Testis (tissue), 2 donors: ENCODE data around the gene POLR2C.

Experiments used
- POLR2A ChIP-seq: fragments of 450-650 bp; IDR thresholded peaks from one replicate; pipeline ENCODE4 v1.6.1; 2017; ENCODE audit warnings: antibody characterized with exemption, mild to moderate bottlenecking, moderate library complexity
- TF ChIP-seq, protein P1 (sequence below), 3 experiments: fragments of 450-650 bp in 2 of 3; fragments of 200-600 bp in 1 of 3; sonication (generic) in 1 of 3; IDR thresholded peaks; one replicate each; pipeline ENCODE4 v1.5.1; 2016 to 2019; ENCODE audit warnings: antibody characterized with exemption in 3 of 3, mild to moderate bottlenecking in 2 of 3, moderate library complexity in 1 of 3

DNA sequence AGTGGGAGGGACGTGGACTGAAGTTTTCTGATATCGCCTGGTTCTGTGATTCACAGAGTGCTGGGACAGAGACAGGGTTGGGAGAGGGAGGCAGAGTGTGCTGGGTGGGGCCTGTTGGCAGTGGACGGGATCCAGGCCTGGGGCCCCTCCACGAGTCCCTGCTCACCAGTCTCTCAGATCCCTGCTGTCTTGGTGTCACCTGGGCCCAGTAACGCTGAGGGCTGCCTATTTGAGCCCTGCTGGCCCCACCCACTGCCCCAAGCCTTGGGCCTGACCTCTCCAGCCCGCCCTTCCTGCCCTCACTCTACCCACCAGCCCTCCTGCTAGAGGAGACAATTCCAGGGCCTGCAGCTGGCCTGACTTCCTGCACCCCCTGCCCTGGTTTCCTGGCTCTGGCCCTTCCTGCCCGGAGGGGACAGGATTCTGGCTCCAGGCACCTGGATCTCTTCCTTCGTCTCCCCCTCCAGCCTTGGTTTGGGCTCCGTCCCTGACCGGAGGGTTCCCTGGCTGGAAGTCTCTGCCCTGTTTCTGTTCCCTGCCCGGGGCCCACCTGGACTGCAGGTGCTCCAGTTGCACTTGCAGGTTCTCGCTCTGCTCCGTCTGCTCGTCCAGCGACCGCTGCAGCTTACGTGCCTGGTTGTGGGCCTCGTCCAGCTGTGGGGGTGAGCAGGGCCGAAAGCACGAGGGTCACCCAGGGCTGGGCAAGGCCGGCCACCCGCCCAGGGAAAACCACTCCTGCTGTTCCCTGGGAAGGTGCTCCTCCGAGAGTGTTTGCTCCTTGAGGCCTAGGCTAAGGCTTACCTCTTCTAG is 52.5 kb downstream of the POLR2C start:
- TF ChIP-seq, protein P1, sequence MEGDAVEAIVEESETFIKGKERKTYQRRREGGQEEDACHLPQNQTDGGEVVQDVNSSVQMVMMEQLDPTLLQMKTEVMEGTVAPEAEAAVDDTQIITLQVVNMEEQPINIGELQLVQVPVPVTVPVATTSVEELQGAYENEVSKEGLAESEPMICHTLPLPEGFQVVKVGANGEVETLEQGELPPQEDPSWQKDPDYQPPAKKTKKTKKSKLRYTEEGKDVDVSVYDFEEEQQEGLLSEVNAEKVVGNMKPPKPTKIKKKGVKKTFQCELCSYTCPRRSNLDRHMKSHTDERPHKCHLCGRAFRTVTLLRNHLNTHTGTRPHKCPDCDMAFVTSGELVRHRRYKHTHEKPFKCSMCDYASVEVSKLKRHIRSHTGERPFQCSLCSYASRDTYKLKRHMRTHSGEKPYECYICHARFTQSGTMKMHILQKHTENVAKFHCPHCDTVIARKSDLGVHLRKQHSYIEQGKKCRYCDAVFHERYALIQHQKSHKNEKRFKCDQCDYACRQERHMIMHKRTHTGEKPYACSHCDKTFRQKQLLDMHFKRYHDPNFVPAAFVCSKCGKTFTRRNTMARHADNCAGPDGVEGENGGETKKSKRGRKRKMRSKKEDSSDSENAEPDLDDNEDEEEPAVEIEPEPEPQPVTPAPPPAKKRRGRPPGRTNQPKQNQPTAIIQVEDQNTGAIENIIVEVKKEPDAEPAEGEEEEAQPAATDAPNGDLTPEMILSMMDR (IDR thresholded peaks at IDR 0.05): no peak
- TF ChIP-seq POLR2A: no peak
